ENCODE measurements around the gene FUCA2.
"Not testable (repeated sequence)": the region's sequence is repeated elsewhere in the genome, so short reads cannot be mapped to it uniquely, and the experiment has no call there.

Gene FUCA2

DNA sequence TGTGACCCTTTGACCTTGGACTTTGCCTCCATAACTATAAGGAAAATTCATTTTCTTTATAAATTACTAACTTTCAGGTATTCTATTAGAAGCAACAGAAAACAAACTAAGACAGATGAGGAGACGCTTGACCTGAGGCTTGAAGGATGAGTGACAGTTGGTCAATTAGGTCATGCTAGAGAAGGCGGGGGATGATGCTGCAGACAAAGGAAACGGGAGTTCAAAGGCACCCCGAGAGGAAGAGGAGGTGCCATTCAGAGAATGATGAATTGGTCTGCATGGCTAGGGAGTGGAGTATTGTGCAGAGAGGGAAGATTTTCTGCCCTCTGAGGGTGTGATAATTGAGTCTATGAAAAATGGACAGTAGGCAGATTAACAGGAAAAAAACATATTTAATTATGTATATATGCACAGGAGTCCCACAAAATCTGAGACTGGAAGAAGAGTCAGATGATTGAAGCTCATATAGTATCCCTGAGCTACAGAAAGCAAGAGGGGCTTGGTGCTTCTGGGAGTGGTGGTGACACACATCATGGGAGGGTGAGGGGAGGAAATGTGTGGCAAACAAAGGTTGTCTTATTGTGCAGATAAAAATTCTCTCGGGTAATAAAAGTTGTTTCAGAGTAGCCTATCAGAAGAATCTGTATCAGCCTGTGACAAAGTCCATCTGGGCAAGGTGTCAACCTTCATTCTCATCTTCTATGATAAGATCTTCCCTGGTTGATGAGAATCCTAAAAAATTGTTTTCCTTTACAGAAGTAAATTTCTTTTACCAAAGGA, 20.4 kb upstream of the FUCA2 start:
- no peak for DNase-seq

DNA sequence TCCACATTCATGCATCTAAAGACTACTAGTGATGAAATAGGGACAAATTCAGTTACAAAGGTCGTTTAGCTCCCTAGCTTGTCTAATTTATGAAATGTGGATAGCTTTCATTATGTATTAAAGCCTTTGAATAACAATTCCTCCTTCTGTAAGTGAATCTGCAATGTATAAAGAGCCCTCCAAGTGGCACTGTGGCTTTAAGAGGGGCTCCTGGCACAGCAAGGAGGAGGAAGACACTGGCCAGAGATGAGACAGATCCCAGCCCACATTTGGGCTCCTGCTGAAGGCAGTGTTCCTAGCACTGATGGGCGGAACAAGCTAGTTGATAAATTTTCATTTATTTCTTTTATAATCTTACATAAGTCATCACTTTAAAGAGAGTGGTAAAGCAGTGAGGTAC, 17.6 kb upstream of the FUCA2 start:
- no peak for DNase-seq

DNA sequence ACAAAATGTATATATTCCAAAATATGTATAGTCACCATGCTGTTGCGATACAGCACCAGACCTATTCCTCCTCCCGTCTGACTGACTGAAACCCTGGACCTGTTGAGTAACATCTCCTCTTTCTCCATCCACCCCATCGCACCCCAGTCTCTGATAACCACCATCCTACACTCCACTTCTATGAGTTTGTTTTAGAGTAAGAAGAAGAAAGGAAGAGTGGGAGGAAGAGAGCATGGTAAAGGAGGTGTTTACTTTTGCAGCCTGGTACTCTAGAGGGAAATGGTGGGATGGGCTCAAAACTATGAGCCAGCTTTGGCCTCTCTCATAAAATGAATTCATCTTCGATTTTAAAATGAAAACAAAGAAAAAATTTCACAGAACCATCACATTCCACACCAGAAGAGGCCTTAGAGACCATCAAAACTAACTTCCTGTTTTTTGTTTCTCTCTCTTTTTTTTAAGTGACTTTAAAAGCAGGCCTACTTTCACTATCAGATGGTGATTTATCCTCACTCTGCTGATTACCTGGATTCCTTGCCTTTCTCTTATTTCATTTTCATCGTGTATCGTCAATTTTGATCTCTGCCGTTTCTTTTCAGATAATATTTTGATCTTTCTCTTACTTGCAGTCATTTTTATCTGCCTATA, 16.8 kb upstream of the FUCA2 start:
- no peak for DNase-seq

DNA sequence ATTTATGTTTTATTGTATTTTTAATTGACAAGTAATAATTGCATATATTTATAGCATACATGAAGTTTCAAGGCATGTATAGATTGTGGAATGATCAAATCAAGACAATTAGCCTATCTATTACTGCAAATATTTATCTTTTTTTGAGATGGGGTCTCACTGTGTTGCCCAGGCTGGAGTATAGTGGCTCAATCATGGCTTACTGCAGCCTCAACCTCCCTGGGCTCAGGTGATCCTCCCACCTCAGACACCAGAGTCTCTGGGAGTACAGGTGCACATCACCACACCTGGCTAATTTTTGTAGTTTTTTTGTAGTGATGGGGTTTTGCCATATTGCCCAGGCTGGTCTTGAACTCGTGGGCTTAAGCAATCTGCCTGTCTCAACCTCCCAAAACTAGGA, 16.2 kb upstream of the FUCA2 start:
- no peak for DNase-seq

DNA sequence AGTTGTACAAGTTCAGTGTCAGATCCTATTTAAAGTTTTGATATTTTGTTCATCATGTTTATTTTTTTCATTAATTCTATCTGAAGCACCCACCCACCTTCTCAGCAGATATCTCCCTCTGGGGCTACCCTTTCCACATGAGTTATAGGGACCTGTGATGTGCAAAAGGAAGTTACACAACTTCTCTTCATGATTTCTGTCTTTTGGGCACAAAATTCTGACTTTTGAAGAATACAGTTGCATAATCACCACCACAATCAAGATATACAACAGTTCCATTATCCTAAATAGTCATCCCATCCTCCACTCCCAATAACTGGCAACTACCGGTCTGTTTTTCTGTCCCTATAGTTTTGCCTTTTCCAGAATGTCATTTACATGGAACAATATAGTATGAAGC, 13.8 kb upstream of the FUCA2 start:
- no peak for DNase-seq

DNA sequence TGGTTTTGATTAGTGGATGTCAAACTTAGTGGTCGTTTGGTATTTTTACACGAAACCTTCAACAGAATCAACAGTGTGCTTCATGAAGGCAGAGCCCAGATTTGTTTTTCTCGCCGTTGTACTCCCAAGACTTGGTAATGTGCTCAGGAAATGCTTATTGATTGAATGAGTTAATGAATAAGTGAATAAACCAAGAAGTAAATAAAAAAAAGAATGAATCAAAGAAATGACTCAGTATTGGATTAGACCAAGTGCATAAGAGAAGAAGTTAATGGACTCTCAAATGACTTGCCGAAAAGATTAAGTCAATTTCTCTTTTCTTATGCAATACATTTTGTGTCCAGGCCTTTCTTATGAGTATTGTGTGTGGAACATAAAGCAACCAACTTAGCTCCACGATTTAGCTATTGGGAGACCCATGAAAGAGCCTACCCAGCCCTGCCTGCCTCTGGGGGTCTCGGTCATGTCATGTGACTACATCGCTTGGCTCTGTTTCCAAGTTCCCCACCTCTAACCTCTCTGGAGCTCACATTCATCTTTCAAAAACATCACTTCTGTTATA, 10.6 kb upstream of the FUCA2 start:
- no peak for DNase-seq

DNA sequence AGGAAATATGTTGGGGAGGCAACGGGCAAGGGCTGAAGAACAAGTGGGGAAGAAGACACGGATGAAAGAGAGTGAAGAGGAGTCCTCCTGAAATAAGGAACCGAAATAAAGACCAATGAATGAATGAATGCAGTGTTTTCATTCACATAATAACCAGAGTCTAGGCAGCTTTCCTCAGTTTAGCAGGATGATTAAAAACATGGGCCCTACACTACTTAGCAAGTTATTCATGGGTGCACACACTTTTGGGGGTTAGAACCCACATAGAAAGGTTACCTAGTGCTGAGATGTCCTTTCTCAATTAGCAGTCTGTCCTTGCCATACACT, 5.9 kb upstream of the FUCA2 start:
- DNase-seq: no peak

DNA sequence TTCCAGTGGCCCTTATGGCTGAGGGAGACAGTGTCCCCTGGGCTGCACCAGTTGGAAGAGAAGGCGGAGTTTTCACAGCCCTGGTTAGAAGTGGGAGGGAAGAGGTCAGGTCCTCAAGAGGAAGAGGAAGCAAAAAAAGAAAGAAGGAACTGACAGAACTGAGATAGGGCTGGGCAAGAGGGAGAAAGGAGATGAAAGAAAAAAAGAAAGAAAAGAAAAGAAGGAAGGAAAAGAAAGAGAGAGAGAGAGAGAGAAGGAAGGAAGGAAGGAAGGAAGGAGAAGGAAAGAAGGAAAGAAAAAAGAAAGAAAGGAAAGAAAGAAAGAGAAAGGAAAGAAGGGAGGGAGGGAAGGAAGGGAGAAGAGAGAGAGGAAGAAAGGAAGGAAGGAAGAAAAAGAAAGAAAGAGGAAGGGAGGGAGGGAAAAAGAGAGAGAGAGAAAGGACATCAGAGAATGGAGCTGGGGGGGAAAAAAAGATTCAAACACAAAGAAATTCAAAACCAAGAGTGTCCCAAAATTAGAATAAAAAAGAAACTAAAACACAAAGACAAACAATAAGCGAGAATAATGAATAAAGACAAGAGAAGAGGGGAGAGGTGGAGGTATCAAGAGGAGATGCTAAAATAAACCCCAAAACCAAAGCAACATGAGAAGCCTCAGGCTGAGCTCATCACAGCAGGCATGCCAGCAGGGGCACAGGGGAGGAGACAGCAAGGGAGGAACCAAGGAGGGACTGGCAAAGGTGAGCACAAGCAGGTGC, 5.3 kb upstream of the FUCA2 start:
- DNase-seq: no peak

DNA sequence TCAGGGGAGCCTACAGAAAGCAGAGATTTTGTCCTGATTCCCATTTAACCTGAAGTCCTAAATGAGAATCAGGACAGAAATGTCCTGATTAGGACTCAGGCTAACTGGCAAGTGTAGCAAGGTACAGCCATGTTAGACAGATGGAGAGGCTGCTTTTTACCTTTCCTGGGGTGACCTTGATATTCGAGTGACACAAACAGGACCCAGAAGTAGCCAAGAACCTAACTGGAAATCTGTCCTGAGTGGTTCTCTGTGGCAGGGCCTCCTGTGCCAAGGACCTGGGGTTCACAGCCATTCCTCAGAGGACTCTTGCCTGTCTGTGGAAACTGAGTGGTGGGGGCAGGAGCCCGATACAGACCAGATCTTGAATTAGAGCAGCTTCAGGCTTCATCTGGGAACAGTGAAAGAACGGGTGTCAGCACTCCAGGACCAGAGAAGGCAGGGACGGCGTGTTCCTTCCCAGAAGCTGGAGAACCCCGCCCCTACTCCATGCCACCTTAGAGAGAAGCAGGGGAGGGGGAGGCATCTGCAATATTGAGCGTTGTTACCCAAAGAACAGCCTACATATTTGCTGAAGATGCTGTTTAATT, 4.3 kb upstream of the FUCA2 start:
- DNase-seq: no peak

DNA sequence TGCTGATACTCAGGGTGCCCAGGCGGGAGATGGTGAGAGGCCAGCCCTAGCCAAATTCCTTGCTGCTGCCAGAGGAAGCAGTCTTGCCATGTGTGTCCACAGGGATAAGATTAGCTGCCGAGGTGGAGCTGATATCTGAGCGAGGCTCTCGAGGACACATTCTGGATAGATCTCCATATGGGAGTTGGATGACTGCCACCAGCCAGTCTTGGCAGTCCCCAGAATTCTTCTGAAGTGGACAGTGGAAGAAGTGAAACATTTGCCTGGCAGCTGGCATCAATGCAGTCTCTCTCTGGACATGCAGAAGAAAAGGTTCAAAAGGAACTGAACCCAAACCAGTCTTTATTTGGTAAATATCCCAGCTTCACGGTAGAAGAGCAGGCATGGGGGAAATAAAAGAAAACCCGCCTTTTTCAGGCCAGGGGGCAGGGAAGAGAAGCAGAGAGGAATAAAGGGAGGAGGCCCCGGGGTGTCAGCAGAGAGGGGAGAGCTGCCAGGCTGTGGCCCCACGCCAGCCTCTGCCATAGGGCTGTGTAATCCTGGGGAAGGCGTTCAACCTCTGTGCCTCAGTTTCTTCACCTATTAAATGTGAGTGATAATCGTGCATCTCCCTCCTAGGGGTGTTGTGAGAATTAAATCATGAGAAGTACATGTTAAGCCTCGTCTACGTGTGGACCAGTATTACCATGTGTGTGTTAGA, 3.7 kb upstream of the FUCA2 start:
- no peak for DNase-seq

DNA sequence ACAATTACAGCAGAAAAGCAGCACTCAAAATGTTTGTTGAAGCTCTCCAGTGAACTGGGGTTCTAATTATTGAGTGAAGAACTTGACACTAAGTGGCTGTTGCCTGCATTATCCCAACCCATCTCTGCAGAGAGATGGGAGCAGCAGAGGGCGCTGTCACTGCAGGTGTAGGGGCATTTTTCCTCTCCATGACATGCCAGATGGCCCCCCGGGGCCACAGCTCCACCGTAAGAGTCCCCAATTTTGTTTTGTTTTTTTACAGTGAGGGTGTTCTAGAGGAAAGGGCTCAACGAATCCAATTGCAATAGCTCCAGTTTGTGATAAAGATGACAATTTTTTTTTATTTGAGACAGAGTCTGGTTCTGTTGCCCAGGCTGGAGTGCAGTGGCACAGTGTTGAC, 1.9 kb upstream of the FUCA2 start:
- no peak for DNase-seq

DNA sequence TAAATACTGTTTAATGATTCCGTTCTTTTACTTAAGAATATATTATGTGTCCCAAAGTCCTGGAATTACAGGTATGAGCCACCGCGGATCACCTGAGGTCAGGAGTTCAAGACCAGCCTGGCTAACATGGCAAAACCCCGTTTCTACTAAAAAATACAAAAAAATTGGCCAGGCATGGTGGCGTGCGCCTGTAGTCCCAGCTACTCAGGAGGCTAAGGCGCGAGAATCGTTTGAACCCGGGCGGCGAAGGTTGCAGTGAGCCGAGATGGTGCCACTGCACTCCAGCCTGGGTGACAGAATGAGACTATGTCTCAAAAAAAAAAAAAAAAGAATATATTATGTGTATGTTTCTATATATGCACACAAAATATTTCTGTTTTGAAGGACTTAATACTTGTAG, 1.2 kb downstream of the FUCA2 start:
- DNase-seq: not testable (repeated sequence)

DNA sequence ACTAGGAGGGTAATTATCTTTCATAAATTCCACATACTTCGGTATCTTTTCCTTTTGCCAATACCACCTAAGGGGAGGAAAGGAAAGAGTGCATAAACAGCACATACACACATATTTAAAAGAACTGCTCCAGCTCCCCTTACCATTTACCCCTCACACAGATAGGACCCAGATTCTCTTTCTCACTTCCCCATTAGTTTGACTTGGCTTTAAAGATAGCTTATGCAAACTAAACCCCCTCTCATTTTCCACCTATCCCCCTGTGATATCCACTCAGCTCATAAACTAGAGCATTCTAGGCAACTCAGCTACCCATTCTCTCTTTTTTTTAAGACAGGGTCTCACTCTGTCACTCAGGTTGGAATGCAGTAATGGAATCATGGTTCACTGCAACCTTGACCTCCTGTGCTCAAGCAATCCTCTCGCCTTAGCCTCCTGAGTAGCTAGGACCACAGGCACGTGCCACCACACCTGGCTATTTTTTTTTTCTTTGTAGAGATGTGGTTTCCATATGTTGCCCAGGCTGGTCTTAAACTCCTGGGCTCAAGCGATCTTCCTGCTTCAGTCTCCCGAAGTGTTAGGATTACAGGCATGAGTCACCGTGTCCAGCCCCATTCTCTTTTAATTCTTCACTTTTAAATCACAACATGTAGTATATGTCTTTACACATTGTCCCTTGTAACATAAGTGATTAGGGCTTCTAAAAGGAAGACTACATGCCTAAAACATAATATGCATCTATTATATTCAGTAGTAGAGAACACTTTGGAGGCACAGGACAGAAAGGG, 4.0 kb downstream of the FUCA2 start:
- no peak for DNase-seq

DNA sequence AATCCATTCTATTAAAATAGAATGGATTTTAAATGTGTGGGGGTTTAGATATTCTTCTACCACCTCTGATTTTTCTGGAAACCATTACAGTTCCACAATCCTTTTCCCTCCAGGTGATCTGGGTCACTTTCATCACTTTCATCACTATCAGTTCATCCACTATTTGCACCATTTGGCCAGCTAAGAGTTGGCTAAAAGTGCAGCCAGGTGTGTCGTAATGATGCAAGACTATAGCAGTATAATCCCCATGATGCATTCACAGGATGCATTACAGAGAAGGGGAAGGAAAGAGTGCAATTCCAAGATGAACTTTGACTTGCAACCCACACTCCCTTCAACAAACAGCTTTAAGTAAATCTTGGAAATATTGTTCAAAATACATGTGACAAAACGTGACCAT, 4.9 kb downstream of the FUCA2 start:
- no peak for DNase-seq

DNA sequence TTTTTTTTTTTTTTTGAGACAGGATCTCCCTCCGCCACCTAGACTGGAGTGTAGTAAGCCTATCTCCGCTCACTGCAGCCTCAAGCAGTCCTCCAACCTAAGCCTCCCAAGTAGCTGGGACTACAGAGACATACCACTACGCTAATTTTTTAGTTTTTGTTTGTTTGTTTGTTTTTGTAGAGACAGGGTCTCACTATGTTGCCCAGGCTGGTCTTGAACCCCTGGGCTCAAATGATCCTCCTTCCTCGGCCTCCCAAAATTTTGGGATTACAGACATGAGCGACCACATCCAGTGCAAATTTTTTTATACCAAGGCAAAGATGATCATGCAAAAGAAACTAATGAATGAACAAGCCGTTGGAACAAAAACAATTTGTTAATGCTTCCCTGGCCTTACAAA, 5.3 kb downstream of the FUCA2 start:
- no peak for DNase-seq

DNA sequence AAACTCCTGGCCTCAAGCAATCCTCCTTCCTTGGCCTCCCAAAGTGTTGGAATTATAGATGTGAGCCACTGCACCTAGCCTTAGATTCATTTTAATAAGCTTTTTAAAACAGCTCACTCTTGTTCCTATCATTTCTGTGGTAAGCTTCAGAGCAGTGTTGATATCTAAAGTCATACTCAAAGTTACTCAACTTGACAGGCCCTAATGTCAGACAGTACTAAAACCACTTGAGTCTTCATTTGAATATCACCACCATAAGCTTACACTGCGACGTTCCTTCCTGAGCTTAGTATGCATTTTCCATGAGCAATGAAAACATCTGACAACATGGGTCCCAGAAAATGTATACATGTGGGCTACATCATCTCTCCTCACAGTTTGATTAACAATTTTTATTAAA, 6.0 kb downstream of the FUCA2 start:
- DNase-seq: no peak

DNA sequence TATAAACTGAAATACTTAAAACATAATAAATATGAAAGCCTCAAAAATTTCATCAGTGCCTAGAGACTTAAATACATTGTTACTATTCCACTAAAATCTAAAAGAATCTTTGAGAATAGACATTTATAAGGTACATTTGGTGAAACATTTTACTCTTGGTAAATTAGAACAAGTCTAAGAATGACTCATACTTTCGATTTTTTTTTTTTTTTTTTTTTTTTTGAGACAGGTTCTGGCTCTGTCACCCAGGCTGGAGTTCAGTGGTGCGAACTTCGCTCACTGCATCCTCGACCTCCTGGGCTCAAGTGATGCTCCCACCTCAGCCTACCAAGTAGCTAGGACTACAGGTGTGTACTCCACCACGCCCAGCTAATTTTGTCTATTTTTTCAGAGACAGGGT, 6.4 kb downstream of the FUCA2 start:
- no peak for DNase-seq

DNA sequence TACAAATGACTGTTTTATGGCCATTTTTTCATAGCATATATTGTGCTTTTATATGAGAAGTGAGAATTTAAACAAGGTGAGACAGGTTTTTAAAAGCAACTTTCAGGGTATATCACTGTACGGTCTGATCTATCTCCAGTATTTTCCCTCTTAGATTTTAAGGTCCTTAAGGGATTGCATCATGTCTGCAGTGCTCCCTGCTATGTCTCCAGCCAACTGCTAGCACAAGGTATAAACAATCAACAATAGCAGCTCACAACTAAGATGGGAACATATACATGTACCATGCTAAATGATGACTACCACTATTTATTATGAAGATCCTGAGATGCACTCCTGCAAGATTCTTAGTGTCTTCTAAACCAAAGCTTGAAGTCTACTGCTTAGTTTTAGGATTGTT, 7.2 kb downstream of the FUCA2 start:
- DNase-seq: no peak

DNA sequence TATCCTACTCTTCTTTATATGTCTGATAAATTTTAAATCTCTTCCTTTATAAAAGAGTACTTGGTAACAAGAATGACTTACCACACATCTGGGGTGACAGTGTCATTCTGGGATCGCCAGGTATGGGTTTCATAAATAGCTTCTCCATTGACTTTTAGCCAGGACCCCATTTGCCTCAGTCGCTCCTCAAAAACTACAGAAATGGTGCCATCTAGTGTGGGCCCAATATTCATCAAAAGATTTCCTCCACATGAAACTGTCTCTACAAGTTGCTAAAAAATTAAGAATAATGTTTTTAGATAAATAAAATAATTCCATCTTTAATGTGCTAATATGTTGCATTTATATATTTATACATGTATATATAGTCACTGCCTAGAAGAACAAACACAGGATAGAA, 9.7 kb downstream of the FUCA2 start:
- no peak for DNase-seq

DNA sequence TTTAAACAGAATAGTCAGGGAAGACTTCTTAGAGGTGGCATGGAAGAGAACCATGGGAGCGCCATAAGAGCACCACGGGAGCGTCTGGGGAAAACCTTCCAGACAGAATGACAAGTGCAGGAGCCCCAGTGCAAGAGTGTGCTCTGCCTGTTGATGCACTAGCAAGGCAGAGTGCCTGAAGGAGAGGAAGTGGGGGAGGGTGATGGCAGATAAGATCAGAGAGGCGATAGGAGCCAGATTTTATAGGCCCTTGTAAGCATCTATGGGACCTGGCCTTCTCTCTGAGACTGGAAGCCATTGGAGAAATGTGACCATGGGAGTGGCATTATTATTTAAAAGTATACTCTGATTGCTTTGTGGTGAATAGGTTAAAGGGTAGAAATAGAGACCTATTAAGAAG, 13.1 kb downstream of the FUCA2 start:
- no peak for DNase-seq

DNA sequence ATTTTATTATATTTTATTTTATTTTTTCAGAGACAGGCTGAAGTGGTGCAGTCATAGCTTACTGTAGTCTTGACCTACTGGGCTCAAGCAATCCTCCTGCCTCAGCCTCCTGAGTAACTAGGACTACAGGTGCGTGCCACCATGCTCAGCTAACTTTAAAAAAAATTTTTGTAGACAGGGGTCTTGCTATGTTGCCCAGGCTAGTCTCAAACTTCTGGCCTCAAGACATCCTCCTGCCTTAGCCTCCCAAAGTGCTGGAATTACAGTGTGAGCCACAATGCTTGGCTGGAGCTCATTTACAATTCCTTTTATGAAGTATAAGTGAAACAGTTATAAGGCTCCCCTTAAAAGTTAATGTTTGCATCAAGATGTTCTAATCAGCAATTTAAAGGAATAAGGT, 14.5 kb downstream of the FUCA2 start:
- no peak for DNase-seq

DNA sequence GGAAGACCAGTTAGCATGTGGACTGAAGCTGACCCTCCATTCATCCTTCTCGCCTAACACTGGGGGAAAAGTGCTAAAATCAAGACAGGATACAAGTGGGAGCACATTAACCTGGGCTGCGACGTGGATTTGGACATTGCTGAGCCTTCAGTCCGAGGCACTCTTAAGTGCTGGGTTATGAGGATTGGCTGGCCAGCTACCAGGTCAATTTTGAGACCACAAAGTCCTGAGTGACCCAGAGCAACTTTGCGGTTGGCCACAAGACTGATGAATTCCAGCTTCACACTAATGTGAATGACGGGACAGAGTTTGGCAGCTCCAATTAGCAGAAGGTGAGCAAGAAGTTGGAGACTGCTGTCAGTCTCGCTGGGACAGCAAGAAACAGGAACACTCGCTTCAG, 20.7 kb downstream of the FUCA2 start:
- DNase-seq: no peak

Data from NCI-H2171 (cell line).